MCF 10A (cell line): Measurements from ENCODE around the gene CCSER2. TPM values are rescaled to one million over a fixed set of nuclear protein-coding genes. Genes with fewer than 3 reads are reported as not detected.

Experiments used
- BruUV-seq: library from RNA; stranded (reverse); fragments of 400-500 nt; replicated peaks from 2 replicates; lab custom pipeline; 2021; lab: Mats Ljungman, UMichigan
- CTCF ChIA-PET: fragments of 300-600 bp; sonication (Branson Sonifier 250); formaldehyde crosslinking; extraction: SDS; loops from one replicate; lab custom pipeline; 2021; ENCODE audit warnings: antibody characterized with exemption, inconsistent platforms; lab: Yijun Ruan, JAX
- POLR2A ChIA-PET: fragments of 300-600, 350-650 bp; sonication (Branson Sonifier 250); formaldehyde crosslinking; extraction: SDS; loops from one replicate; lab custom pipeline; 2020; ENCODE audit warnings: antibody characterized with exemption, inconsistent platforms; lab: Yijun Ruan, JAX
- DNase-seq: peaks from one replicate; pipeline ENCODE4 v3.0.0-alpha.2; 2018; ENCODE audit not compliant: unreplicated experiment
- H3K27ac Mint-ChIP-seq: one replicate; pipeline ENCODE4 v1.8.0; 2022; ENCODE audit warnings: mild to moderate bottlenecking, low read depth, mixed read lengths; ENCODE audit not compliant: unreplicated experiment
- H3K27me3 Mint-ChIP-seq: one replicate; pipeline ENCODE4 v1.8.0; 2022; ENCODE audit warnings: mixed read lengths; ENCODE audit not compliant: insufficient read depth, unreplicated experiment
- H3K36me3 Mint-ChIP-seq: one replicate; pipeline ENCODE4 v1.8.0; 2022; ENCODE audit warnings: mild to moderate bottlenecking, moderate library complexity, mixed read lengths; ENCODE audit not compliant: insufficient read depth, unreplicated experiment
- H3K4me1 Mint-ChIP-seq: one replicate; pipeline ENCODE4 v1.8.0; 2022; ENCODE audit warnings: mixed read lengths; ENCODE audit not compliant: insufficient read depth, unreplicated experiment
- H3K4me3 Mint-ChIP-seq: one replicate; pipeline ENCODE4 v1.8.0; 2022; ENCODE audit warnings: mild to moderate bottlenecking, moderate library complexity, mixed read lengths; ENCODE audit not compliant: unreplicated experiment
- H3K9me3 Mint-ChIP-seq: one replicate; pipeline ENCODE4 v1.8.0; 2022; ENCODE audit warnings: mixed read lengths; ENCODE audit not compliant: unreplicated experiment
- intact Hi-C: fragments of 100-400 bp; cut with micrococcal nuclease; formaldehyde crosslinking; loops from 2 replicates; pipeline ENCODE4 v1.14.1; 2022
- total RNA-seq: library from RNA; stranded (reverse); gene quantifications from 2 replicates; pipeline ENCODE4 v1.2.3, GENCODE V29; 2022
- TF ChIP-seq, protein P1 (sequence below): fragments of 200-600 bp; IDR thresholded peaks from one replicate; pipeline ENCODE4 v1.8.0; 2022; ENCODE audit warnings: antibody characterized with exemption, mild to moderate bottlenecking; ENCODE audit not compliant: unreplicated experiment

The CCSER2 gene
- total RNA-seq, 1 experiment from 2014 or later, result 70.0 TPM

DNA sequence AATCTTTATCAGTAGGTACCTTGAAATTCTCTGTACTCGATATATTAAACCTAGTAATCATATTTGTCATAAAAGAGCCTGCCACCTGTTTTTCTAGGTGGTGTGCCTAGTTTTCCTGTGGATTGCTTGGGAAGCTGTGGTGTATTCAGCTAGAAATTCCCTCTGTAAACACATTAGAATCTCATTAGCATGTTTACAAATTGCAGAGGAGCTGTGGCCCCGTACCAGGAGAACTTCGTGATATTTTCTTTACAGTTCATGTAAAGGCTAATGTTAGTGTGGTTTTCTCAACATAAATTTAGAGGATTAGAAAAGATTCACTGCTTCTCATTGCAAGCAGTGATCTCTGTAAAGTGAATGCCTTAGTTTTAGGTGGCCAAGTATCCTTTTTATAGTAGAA lies 144.7 kb downstream of the CCSER2 start:
- no peak overlapping the region for H3K27ac Mint-ChIP-seq

DNA sequence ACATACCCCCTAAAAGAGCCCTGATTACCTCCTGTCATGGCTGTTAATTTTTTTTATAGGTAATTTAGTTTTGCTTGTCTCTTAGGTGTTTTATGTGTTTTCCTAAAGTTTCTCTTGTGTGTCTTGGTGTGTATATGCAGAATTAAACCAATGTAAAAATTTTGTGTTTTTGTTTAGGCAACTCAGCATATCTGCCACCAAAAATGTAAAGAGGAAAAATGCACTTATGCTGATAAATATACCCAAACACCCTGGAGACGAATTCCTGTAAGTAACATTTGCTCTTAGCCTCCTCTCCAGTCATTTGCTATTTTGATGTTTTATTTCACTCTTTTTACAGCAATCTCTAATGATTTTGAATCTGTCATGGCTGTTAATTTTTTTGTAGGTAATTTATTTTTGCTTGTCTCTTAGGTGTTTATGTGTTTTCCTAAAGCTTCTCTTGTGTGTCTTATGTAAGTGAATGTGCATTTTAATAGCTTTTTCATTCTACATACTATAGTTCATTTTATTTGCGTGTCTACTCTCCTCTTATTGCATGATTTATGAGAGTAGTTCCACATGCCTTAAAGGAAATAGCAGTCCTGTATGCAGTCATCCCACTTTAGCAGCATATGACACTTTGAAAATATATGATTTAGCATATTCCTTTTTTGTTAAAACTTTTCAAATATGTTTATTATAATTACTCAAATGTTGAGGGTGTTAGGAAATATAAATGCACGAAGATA lies 149.2 kb downstream of the CCSER2 start:
- Mint-ChIP-seq H3K27ac (peak overlapping the region; percentile 6), H3K36me3 (peaks cover 25% of the 10 kb centered on the region), H3K27me3 (no peaks in the 10 kb centered on the region), H3K4me1 (no peaks in the 10 kb centered on the region), H3K9me3 (no peaks in the 10 kb centered on the region), H3K4me3 (no peak overlapping the region)
- no peak for DNase-seq
- TF ChIP-seq, protein P1, sequence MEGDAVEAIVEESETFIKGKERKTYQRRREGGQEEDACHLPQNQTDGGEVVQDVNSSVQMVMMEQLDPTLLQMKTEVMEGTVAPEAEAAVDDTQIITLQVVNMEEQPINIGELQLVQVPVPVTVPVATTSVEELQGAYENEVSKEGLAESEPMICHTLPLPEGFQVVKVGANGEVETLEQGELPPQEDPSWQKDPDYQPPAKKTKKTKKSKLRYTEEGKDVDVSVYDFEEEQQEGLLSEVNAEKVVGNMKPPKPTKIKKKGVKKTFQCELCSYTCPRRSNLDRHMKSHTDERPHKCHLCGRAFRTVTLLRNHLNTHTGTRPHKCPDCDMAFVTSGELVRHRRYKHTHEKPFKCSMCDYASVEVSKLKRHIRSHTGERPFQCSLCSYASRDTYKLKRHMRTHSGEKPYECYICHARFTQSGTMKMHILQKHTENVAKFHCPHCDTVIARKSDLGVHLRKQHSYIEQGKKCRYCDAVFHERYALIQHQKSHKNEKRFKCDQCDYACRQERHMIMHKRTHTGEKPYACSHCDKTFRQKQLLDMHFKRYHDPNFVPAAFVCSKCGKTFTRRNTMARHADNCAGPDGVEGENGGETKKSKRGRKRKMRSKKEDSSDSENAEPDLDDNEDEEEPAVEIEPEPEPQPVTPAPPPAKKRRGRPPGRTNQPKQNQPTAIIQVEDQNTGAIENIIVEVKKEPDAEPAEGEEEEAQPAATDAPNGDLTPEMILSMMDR, result no peak
- BruUV-seq, result no TSS peak
- ChIA-PET POLR2A (interaction anchor here (0.6 kb wide), 1 partner anchor 22 kb away, joined by 3 read pairs; no protein-coding TSS in a partner anchor), CTCF (interaction anchor here (0.6 to 1.5 kb wide), 2 partner anchors 59 to 61 kb away, joined by 3 read pairs; no protein-coding TSS in a partner anchor)
- intact Hi-C loops, result no loop called here

More for the DNA sequence above, 144.7 kb downstream of the CCSER2 start:
- DNase-seq, result no peak
- Mint-ChIP-seq H3K36me3 (peaks cover 17% of the 10 kb centered on the region), H3K9me3 (no peaks in the 10 kb centered on the region), H3K4me1 (no peaks in the 10 kb centered on the region), H3K27me3 (no peaks in the 10 kb centered on the region), H3K4me3 (no peak overlapping the region)
- BruUV-seq, result no TSS peak
- ChIA-PET CTCF (interaction anchor here (0.7 kb wide), 2 partner anchors 64 to 564 kb away, joined by 3 read pairs; no protein-coding TSS in a partner anchor), POLR2A (interaction anchor here (0.7 kb wide), 1 partner anchor 17 kb away, joined by 3 read pairs; no protein-coding TSS in a partner anchor)
- intact Hi-C loops, result no loop called here
- TF ChIP-seq, protein P1, result no peak

DNA sequence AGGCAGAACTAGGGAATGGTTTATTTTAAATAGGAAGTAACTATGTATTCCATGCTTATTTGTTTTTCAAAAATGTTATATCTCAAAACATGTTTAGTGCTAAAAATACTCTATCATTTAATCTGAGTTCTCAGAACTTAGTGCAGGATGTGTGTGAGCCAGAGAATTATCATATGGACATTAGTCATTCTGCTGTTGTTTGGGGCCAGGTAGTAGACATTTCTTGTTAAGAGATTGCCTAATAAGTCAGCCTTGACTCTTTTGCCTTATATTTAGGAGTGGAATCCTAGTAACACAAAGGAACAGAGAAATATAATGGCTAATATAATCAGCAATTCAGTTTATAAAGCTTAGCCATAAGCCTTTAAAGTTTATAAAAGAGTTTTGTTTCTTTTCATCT lies 149.8 kb downstream of the CCSER2 start:
- CTCF ChIA-PET, result no interaction called here
- POLR2A ChIA-PET, result interaction anchor here (0.9 kb wide), 1 partner anchor 79 kb away, joined by 3 read pairs; no protein-coding TSS in a partner anchor
- H3K4me1 Mint-ChIP-seq, result no peaks in the 10 kb centered on the region
- intact Hi-C loops, result no loop called here
- H3K9me3 Mint-ChIP-seq, result no peaks in the 10 kb centered on the region
- peak overlapping the region; percentile 6 for H3K27ac Mint-ChIP-seq
- BruUV-seq, result no TSS peak
- peak; percentile 31 for DNase-seq
- no peak overlapping the region for H3K4me3 Mint-ChIP-seq
- TF ChIP-seq, protein P1, result no peak
- H3K36me3 Mint-ChIP-seq, result peaks cover 25% of the 10 kb centered on the region
- no peaks in the 10 kb centered on the region for H3K27me3 Mint-ChIP-seq

DNA sequence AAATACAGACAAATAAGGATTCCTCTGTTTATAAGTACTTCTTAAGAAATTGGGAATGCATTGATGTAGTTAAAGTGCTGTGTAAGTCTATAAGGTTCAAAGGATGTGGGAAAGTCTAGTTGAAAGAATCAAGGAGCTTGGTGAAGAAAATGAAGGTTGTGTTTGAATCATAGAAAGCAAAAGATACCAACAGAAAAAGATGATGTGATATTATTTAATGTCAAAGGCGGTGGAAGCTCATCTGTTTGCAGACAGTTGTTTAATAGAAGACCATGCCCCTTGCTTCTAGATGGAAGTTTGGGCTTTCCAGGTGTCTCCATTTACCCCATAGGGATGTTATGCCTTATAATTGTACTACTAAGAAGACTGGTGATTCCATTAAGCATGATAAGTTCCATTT lies 150.3 kb downstream of the CCSER2 start:
- no TSS peak for BruUV-seq
- Mint-ChIP-seq H3K36me3 (peaks cover 25% of the 10 kb centered on the region), H3K4me1 (no peaks in the 10 kb centered on the region), H3K9me3 (no peaks in the 10 kb centered on the region), H3K27ac (no peak overlapping the region), H3K27me3 (no peaks in the 10 kb centered on the region), H3K4me3 (no peak overlapping the region)
- ChIA-PET POLR2A (interaction anchor here (0.9 kb wide), 1 partner anchor 80 kb away, joined by 3 read pairs; no protein-coding TSS in a partner anchor), CTCF (no interaction called here)
- intact Hi-C loops, result no loop called here
- DNase-seq, result no peak
- TF ChIP-seq, protein P1, result no peak
